HG03432 (cell line): ENCODE measurements around the gene PAPPA2.

Experiments
- ATAC-seq: cut with Tn5 transposase; IDR thresholded peaks from one replicate; pipeline ENCODE4 v1.9.1; 2021; ENCODE audit warnings: mild to moderate bottlenecking, moderate library complexity; ENCODE audit not compliant: unreplicated experiment

PAPPA2 gene

DNA sequence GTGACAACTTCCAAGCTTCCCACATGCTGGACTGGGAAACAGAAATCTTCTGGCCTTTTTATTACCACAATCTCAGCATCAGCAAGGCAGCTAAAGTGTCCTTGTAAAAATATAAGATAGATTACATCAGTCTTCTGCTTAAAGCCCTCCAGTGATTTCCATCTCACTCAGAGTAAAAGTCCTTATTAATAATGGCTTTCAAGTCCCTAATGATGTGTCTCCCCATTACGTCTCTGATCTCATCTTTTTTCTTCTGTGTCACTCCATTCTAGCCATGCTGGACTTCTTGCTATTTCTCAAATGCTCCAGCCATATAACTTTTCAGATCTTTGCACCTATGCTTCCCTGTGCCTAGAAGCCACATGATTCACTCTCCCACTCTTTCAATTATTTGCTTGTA, 22.1 kb downstream of the PAPPA2 start:
- no peak for ATAC-seq

DNA sequence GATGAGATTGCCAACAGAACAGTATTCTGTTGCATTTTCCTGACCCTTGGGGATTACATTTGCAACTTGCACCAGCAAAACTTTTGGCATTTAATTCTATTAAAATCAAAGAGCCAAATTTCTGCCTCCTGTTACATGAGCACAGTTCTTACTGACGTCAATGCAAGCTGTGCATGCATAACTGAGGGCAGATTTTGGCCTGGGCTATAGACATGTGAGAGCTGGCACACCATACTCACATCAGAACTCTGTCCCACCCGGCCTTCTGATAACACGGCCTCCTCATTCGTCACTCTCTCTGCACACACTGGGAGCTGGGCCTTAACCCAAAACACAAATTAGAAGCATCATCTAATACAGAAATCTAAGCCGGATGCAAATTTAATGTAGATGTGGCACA, 31.5 kb downstream of the PAPPA2 start:
- no peak for ATAC-seq

DNA sequence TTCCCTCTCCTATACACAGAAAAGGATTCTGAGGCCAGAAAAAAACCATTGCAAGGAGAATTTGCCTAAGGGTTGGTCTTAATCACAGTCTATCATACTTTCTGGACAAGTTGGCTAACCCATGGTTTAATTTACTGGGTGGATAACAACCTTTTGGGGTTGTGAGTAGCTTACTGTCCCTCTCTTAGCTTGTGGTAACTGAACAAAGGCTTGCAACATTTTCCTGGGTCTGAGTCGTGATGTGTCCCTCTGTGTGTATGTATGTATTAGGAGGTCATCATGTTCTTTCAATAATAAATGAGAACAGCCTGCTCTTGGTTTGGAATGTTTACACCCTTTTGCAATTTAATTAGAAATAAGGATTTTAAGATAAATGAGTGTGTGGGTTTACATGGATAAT, 36.7 kb downstream of the PAPPA2 start:
- ATAC-seq: no peak

DNA sequence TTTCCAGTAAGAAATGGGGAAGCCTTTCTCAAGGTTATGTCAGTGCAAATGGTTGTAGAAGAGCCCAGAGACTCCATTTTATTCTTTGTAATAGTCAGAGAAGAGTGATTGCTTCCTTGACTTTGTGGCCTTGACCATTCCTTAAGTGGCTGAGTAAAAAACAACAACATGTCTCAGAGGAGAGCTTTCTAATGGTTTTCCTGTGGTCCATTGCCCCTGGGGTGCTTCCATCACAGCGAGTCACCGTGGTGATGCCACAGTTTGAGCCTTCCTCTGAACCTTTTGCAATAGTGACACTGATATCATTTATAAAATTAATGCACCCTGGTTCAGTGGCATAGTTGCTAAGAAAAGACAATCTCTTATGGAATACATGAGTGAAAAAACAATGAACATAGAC, 38.6 kb downstream of the PAPPA2 start:
- ATAC-seq: no peak

DNA sequence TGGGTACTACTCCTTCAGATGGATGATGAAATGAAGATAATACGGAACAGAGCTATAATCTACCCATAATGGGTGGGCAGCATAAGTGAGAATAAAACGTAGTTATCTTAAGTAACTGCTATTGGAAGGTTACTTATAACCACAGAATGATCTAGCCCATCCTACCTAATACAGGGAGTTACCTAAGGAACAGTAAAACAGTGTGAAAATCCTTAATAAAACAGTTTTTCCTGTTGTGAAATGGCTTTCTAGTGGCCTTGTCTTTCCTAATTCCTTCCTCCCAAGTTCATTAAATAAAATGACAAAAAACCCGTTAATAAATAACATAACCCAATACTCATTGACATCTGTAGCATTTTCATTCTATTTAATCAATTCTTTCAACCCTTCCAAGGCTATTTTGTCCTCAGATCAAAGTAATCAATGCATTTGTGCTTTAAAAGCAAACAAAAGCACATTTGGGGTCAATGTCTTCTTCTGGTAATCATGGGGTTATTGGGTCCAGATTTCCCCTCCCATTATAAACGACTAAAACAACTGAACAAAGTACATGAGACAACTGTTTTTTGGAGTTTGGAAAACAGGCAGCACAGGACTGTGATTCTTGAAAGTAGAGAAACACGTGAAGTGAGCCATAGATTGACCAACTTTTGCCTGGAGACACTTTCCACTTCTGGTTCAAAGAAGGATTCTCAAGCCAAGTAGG, 42.0 kb downstream of the PAPPA2 start:
- ATAC-seq: no peak

DNA sequence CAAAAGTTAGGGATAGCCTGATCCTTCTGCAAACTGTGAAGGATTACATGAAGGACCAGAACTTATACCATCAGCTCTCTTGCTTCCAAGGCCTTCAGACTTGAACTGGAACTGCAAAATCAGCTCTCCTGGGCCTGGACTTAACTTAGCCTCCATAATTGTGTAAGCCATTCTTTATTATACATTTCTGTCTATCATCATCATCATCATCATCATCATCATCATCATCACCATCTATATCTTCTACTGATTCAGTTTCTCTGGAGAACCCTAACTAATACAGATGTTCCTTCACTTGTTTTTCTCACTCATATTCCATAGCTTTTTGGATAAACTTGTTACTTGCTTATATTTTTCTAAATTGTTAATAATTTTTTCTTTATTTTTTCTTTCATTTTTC, 50.0 kb downstream of the PAPPA2 start:
- no peak for ATAC-seq

DNA sequence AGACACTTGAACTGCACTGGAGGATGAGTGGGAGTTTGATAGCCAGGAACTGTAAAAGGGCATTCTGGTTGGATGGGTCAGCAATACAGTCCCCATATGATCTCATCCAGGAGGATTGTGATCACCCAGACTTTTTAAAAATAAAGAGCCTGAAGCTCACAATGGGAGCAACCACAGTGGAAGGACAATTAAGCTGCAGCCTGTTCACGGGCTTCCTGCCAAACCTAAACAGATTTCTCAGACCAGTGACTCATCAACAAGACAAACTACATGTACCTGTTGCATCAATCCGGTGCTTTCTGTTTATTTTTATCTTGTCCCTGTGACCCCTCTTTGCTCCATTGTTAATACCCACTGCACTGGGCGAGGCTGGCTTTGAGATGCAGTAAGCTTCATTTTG, 52.3 kb downstream of the PAPPA2 start:
- peak; percentile 50 for ATAC-seq

DNA sequence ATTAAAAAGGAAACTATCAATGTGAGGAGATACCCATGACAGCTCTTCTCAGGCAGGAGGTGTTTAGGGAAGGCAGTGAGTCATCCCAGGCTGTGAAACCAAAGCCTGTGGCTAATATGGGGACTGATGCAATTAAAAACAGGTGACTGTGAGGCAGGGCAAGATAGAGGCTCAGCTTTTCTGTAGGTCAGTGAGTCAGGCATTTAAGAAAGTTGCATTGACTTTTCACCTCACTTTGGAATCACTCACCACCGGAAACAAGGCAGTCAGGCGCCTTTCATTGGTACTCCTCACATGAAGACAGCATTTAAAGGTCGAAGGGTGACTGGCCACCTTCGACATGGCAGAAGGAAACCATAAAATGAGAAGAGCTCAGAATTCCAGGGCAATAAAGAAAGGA, 54.5 kb downstream of the PAPPA2 start:
- peak; percentile 91 for ATAC-seq

DNA sequence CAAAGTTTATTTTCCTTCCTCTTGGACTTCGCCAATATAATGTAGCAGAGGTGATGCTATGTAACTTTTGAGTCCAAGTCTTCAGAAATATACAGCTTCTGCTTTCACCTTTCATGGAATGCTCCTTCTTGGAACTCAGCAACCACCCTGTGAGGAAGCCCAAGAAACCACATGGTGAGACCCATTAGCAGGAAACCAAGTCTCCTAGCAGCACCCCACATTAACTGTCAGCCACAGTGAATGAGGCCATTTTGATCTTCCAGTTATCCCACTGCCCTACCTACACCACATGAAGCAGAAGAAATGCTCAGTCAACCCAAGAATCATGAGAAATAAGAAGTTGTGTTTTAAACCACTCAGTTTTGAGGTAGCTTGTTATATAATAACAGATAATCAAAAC, 58.2 kb downstream of the PAPPA2 start:
- no peak for ATAC-seq

DNA sequence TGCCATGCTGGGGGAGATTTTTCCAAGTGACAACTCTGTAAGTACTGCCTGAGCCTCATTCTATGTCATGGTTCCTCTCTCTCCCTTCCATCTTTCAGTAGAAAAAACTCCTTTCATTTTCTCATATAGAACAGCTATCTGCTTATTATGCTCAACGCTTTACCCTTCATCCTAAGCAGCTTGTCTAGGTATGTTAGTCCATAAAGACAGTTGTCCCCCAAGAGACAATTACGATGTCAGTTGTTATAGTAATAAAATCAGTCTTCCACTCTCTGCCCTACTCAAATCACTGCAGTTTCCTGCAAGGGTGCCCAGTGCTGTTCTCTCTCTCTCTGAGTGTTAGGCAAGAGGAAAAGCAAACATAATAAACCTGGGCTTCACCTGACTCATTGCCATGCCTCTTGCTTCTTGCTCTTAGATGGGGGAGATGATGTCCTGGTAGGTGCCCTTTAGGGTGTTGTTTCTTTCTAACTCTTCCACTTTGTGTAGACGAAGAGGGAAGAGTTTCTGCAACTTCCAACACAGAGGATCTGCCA, 59.4 kb downstream of the PAPPA2 start:
- ATAC-seq: no peak

DNA sequence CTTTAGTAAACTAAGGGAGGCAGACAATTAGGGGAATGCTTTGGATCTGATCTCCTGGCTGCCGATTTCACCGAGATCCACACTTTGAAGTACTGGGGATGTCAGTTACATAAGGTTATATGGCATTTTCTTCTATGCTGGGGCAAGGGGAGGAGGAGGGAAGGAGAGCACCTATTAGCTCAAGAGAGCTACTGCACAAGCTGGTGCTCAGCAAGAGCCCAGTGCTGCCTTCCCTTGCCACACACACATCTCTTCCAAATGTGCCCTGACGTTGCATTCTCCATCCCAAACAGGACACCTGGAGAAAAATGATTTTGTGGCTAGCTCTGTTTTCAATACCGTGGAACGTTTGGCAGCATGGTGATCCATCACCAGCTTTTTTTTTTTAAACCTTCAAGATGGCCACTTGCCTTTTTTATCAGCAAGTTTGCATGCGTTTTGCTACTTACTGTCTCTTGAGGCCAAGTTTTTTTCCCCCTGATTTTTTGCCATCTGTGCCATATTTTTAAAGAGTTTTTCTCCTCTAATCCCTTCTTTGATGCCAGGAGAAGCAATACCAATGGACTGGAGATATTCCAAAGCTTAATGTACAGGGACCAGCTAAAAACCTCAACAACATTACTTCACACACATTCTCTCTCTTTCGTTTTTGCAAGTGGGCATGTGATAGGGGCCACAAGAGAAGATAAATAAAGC, 66.6 kb downstream of the PAPPA2 start:
- ATAC-seq: no peak

DNA sequence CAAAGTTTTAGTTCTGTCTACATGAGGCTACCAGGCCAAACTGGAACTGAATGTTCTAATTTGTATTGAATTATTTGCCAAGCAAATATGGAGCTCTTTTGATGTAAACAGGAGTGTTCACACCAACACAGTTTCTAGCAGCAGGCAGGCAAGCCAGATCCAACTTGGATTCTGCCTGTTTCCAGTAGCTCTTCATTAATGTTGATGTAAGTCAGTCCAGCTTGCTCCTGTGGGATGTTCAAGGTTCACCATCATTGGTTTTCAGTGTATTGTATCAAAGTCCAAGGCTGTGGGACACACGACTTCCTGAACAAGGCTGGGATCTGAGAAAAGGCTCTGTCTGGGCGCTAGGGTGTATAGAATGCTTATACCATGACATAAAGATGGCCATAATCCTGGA, 68.1 kb downstream of the PAPPA2 start:
- no peak for ATAC-seq

DNA sequence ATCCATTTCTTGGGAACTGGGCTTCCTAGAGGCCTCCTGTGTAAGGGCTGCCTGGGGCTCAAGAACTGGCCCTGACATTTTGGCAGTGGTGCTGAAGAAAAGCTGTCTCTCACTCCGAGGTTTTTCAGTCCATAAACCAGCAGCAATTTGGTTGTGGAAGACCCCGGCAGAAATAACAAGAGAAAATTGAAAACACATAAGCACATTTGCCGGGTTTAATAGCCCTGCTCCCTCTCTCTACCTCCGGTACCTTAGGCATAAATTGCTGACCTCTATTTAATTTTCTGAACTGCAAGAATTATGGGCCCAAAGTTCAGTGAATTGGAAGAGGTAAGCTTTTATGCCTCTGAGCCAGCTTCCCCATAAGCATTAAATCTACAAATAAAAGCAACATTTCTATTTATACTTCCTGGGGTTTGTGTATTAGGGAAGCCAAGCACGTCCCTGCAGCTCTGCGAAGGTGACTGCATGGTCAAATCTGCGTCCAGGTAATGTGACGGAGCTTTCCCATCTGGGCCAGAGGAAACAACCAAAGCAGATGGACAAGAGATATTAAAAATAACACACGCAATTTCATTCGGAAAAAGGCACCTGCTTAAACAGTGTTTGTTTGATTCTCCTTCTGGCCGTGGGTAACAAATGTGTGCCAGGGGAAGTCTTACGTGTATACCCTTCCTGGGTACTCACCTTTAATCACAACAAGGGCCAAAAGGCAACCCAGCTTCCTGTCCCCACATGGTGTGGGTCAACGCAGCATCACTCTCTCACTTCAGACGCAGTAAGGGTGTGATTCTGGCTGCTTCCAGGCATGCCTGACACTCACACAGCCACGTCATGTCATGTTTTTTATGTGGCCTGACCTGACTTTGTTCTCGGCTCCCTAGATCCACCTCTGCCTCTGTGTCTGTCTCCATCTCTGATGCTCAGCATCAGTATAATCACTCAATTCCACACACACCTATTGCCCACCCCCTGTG, 69.2 kb downstream of the PAPPA2 start:
- no peak for ATAC-seq

DNA sequence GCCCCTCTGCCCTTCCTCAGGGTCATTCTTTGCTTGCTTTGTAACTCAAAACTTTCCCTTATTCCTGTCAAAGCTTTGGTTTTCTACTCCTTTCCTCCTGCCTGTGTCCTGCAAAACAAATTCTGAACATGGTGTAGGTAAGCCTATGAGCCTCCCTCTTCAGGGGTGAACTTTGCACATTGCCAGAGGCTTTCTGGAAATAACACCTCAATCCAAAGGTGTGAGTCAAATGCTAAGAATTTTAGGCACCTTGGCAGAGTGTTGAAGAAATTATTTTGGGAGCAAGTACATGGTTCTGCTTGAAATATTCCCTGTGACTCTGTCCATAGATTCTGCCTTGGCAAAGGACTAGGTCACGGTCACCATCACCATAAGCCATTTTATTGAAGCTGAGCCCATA, 70.0 kb downstream of the PAPPA2 start:
- no peak for ATAC-seq

DNA sequence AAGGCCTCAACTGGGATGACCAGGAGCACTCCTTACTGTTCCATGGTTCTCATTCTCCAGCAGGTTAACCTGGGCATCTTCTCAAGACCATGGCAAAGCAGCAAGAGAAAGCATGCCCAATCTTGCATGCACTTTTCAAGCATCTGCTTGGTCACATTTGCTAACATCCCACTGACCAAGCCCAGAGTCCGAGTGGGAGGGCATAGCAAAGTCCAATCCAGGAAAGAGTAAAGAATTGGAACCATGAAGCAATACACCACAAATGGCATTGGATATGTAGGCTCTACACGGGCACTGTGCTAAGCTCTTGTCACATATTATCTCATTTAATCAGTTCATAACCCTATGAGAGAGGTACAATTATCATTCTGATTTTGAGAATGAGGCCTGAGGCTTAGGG, 73.6 kb downstream of the PAPPA2 start:
- no peak for ATAC-seq

DNA sequence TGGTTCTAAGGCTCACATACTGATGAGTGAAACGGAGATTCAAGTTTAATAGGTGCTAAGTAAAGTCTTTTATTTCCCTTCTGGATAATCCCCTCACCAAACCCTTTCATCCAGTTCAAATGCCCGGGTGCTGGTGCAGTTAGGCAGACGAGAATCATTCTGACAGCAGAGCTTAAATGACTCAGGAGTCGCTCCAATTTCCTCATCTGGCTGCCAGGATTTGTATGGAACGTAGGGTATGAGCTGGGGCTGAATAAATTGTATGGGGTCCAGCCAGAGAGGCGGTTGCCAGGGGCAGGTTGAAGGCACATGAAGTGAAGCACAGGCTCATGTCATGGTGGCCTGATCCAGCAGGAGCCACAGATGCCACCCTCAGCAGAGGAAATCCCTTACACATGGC, 76.0 kb downstream of the PAPPA2 start:
- no peak for ATAC-seq

DNA sequence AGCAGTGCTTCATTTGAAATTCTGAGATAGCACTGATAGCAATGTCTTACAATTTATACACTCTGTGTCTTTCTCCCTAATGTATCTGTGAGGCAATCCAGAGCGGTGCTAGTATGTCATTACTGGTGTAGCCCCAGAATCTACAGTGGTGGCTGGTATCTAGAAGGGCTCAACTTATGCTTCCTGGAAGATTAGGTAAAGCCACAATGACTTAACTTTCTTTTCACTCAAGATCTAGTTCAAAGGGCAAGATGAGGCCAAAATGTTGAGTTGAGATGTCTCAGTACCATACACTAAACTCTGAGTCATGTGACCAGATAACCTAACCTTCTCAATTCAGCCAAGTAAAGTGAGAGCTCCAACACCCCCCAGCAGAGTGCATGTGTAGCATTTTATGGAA, 77.5 kb downstream of the PAPPA2 start:
- no peak for ATAC-seq

DNA sequence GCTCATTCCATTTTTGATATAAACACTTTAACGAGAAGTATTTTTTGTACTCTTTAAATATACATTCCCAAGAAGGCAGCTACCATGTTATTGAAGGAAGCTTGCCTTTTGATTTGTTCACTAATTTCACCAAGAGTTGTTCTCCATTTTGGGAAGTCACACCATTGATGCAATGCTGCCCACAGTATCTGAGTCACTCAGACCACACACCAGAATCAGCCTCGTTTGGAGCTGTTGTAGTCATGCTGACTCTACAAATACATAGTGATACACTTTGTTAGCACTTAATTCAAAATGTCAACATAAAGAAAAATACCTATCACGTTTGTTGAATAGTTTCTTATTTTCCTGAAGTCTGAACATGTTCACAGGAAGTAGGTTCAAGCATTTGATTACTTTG, 78.7 kb downstream of the PAPPA2 start:
- no peak for ATAC-seq

DNA sequence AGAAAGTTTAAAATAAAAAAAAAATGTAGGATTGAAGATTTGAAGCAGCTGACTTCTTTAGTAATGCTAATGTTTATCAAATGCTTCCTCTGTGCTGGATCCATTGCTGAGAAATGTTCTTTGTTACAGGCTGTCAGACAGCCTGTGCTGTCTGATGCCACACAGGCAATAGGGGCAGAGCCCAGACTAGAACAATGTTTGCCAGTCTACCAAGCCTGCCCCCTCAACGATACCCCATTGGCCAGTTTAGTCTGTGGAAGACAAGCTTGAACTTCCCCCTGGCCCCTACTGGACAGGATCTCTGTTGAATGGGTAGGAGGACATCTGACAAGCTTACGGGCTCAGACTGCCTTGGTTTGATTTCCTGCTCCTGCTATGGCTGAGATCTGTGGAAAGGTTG, 79.4 kb downstream of the PAPPA2 start:
- no peak for ATAC-seq

DNA sequence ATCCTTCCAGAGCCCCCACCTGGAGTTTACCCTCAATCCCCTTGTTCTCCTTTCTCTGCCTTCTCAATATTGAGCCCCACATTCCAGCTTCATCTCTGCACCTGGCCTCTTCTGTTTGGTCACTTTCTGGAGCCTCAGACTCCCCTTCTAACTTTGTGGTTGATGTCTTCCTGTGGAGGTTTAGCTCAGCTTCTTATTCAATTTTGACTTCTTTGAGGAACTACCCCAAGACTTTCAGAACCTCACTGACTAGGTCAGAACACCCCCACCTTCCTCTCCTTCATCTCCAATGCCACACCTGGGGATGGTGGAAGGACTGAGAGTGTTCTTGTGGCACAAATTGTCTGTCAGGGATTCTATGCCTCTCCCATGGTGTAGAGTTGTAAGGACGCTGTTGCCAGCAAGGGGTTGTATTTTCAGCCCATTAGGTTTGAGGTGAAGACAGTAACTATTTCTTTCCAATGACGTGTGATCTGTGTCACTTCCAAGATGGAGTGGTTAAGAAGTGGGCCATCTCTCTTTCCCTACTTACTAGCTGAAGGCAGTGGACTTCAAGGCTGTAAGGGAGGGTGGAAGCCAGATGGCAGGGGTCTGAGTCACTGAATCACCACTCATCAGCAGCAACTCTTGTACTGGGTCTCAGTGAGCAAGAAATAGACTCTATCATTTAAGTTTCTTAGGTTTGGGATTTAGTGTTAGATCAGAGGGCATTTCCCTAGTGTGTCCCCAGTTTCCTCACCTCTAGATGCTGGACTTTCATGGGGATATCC, 80.6 kb downstream of the PAPPA2 start:
- no peak for ATAC-seq
